HG02798 (cell line): Measurements from ENCODE around the gene MBOAT1.

Source experiments
- ATAC-seq: cut with Tn5 transposase; IDR thresholded peaks from one replicate; pipeline ENCODE4 v1.9.1; 2021; ENCODE audit warnings: mild to moderate bottlenecking; ENCODE audit not compliant: unreplicated experiment, poor library complexity

MBOAT1 gene

DNA sequence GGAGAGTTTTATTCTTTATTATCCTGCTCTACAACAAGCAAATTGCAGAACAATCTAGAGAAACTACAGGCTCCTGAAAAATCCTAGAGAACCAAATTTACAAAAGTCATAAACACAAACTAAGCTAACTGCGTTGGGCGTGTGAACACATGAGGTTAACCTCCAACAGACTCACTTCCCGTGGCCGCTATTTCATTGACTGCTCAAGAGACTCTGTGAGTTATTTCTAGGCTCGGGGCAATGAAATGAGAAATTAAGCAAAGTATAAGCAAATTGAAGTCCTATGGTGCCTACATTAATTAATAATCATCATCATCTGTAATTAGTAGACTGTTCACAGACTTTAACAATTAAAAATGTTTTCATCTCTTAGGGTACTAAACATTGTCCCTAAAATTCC is 100.0 kb downstream of the MBOAT1 start:
- no peak for ATAC-seq

DNA sequence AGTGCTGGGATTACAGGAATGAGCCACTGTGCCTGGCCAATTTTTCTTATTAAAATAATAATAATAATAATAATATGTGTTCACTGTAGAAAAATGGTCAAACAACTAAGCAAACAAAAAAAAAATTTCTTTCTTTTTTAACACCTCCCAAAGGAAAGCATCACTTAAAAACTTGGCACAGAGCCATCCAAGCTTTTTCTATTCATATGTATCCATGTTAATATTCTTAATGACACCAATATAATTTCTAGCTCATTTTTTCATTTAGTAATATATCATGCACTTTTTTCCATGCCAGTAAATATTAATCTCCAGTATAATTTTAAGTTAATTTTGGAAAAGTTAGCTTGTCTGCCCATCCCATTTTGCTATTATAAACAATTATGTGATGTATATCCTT is 101.8 kb downstream of the MBOAT1 start:
- ATAC-seq: no peak

- ATAC-seq: no peak
Measured at GRCh38 chr6:20109526-20109925, 102.7 kb downstream of the MBOAT1 start.

- no peak for ATAC-seq
Measured at GRCh38 chr6:20105838-20106237, 106.4 kb downstream of the MBOAT1 start.

GRCh38 chr6:20104696-20105095 is 107.6 kb downstream of the MBOAT1 start:
- ATAC-seq: no peak

- ATAC-seq: no peak
Measured at GRCh38 chr6:20102397-20103073, 109.7 kb downstream of the MBOAT1 start.

GRCh38 chr6:20099156-20099555 is 113.1 kb downstream of the MBOAT1 start:
- ATAC-seq: no peak

GRCh38 chr6:20098267-20098876 is 113.9 kb downstream of the MBOAT1 start:
- no peak for ATAC-seq

GRCh38 chr6:20096536-20096935 is 115.7 kb downstream of the MBOAT1 start:
- no peak for ATAC-seq

GRCh38 chr6:20095436-20095835 is 116.8 kb downstream of the MBOAT1 start:
- no peak for ATAC-seq

DNA sequence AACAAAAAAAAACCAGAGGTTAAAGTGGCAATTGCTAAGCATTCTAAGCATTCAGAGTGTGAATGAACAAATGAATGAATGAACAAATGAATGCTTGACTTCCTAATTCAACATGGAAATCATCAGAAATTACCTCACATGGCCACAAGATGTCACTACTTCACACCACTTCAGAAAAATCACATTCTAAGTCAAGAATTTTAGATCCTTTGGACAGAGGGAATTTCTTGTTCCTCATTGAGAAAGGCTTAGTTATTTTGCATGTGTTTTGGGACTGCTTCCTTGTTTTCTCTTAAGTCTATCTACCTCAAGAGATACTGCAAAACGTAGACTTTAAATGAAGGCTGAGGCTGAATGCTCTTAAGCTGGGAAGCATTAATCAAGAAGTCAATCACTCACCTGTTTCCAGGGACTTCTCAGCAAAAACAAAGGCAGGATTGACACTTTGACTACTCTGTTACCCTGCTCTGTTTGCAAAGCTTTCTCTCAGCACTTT is 120.2 kb downstream of the MBOAT1 start:
- no peak for ATAC-seq

DNA sequence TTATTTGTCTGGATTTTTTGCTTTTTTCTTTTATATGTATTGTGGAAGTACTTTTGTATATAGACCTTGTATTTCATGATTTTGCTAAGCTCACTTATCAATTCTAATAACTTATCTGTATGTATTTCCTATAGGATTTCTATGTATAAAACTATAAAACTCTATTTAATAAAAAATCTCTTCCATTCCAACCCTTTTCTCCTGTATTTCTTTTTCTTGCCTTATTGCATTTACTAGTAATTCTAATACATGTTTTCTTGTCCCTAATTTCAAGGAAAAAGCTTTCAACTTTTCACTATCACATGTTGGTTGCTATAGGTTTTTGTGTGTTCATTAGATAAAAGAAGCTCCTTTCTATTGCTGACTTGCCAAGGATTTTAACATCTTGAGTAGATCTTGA is 125.3 kb downstream of the MBOAT1 start:
- ATAC-seq: no peak

DNA sequence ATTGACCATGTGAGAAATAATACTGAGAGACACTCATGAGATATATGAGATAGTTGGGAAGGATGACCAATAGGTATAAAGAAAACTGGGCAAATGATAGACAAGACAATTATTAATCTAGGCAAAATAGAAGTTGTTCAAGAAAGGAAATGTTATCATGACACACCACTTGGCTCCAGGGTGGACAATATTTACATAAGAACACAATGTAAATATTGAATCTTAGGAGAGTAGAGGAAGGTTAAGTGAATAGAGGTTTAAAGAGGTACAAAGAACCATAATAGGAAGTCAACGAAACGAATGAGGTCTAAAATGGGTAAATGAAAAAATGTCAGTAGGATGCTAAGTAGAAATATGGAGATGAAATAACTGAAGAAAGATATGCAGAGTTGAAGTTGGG is 126.5 kb downstream of the MBOAT1 start:
- ATAC-seq: no peak

- no peak for ATAC-seq
Measured at GRCh38 chr6:20084411-20084810, 127.9 kb downstream of the MBOAT1 start.

- no peak for ATAC-seq
Measured at GRCh38 chr6:20071998-20072397, 140.3 kb downstream of the MBOAT1 start.

DNA sequence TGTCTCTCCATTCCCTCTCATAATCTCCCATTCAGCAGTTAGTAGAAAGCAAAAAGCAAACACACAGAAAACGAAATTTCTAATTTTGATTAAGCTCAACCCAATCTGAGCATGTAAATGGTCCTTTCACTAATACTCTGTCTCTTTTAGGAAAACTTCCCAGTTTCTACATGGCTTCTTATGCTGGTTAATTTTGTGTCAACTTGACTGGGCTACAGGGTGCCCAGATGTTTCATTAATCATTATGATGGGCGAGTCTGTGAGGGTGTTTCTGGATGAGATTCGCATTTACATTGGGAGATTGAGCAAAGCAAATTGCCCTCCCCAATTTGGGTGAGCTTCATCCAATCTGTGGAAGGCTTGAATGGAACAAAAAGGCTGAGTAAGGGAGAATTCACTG is 142.2 kb downstream of the MBOAT1 start:
- no peak for ATAC-seq

- ATAC-seq: no peak
Measured at GRCh38 chr6:20069021-20069522, 143.2 kb downstream of the MBOAT1 start.

DNA sequence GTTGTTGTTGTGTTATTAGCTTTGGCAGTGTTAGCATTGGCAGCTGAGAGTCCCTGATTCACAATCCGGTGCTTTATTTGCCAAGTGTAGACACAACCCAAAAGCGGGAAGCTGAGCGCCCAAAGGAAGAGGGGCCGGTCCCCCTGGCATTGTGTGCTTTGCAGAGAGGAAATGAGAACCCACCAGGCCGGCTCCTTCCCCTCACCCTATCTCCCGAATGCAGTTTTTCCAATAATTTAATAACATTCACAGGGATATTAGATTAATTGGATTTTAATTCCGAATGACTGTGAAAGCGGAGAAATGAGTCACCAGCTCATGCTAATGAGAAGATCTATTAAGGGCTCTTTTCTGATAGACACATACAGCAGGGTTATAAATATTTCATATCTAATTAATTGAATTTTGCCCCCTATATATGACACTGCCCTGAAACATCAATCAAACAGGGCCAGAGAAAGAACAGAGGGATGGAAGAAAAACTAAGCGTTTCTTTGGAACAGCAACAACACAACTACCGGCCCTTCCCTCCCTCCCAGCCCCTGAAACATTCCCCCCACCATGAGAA is 143.8 kb downstream of the MBOAT1 start:
- ATAC-seq: no peak

- peak; percentile 74 for ATAC-seq
Measured at GRCh38 chr6:20061952-20062351, 150.3 kb downstream of the MBOAT1 start.

- no peak for ATAC-seq
Measured at GRCh38 chr6:20060252-20060651, 152.0 kb downstream of the MBOAT1 start.

- no peak for ATAC-seq
Measured at GRCh38 chr6:20058912-20059311, 153.4 kb downstream of the MBOAT1 start.
